ENCODE data around the gene HYAL2.

DNA sequence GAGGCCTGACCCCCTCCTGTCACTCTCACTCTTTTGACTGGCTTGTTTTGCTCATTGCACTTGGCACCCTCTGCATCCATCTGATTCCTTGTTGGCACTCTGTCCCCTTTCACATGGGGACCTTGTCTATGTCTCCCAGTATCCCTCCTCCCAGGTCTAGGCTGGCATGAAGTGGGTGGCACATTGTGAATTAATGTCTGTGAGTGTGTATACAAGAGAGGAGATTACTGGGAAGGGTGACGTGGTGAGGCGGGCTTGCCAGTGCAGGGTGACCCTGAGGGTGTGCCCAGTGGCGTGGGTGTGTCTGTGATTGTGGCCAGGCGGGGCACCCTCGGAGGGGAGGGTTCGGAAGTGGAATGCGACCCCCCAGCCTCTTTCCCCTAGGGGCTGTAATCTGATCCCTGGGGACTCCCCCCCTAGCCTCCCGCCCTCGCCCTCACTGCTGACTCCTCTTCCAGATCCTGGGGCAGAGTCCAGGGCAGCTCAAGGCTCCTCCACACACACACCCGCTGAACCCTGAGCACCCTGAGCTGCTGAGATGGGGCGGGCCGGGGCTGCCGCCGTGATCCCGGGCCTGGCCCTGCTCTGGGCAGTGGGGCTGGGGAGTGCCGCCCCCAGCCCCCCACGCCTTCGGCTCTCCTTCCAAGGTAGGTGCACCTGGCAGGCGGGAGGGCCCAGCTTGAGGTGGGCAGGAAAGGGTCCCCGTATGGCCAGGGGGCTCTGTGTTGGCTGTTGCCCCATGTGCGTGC lies 53.7 kb downstream of the HYAL2 start, which contains the start of gene SEMA3B:
- TF ChIP-seq, protein P1, sequence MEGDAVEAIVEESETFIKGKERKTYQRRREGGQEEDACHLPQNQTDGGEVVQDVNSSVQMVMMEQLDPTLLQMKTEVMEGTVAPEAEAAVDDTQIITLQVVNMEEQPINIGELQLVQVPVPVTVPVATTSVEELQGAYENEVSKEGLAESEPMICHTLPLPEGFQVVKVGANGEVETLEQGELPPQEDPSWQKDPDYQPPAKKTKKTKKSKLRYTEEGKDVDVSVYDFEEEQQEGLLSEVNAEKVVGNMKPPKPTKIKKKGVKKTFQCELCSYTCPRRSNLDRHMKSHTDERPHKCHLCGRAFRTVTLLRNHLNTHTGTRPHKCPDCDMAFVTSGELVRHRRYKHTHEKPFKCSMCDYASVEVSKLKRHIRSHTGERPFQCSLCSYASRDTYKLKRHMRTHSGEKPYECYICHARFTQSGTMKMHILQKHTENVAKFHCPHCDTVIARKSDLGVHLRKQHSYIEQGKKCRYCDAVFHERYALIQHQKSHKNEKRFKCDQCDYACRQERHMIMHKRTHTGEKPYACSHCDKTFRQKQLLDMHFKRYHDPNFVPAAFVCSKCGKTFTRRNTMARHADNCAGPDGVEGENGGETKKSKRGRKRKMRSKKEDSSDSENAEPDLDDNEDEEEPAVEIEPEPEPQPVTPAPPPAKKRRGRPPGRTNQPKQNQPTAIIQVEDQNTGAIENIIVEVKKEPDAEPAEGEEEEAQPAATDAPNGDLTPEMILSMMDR (conservative IDR thresholded peaks at IDR 0.05): no peak
- no peak for TF ChIP-seq EZH2 (IDR thresholded peaks at IDR 0.05; ENCODE audit: low read depth)

All from PC-9 (cell line).